Heart left ventricle (tissue), 16 donors: Measurements from ENCODE around the gene IL6R. TPM values are rescaled to one million over a fixed set of nuclear protein-coding genes. Genes with fewer than 3 reads are reported as not detected.
A peak's percentile ranks its signal among the peaks of the same experiment; 100 is the strongest.

ENCODE experiments used
- ATAC-seq, 4 donors: fragments of 200-7000 bp; cut with Tn5 transposase; one replicate each; pipeline ENCODE4 v1.9.1; 2020 to 2022; ENCODE audit warnings: moderate library complexity in 4 of 4, mild to moderate bottlenecking in 3 of 4, moderate number of reproducible peaks in 1 of 4
- DNase-seq, 5 donors: peaks; one replicate each; pipeline ENCODE4 v3.0.0-alpha.2; 2020
- H3K27ac ChIP-seq, 12 donors: fragments of 200-600 bp; sonication (generic) in 4 of 12; one replicate each; pipeline versions ENCODE4 v1.5.0 to v1.8.0; 2016 to 2022; ENCODE audit warnings: mild to moderate bottlenecking in 2 of 12
- H3K27me3 ChIP-seq, 9 donors: fragments of 200-600 bp; sonication (generic) in 2 of 9; one replicate each; pipeline versions ENCODE4 v1.5.1 to v1.8.0; 2016 to 2022; ENCODE audit warnings: mild to moderate bottlenecking in 3 of 9
- H3K36me3 ChIP-seq, 9 donors: fragments of 200-600 bp; sonication (generic) in 2 of 9; one replicate each; pipeline versions ENCODE4 v1.5.0 to v1.8.0; 2018 to 2022; ENCODE audit warnings: mild to moderate bottlenecking in 2 of 9
- H3K4me1 ChIP-seq, 12 donors: fragments of 200-600 bp; sonication (generic) in 4 of 12; one replicate each; pipeline versions ENCODE4 v1.5.0 to v1.8.0; 2016 to 2022; ENCODE audit warnings: mild to moderate bottlenecking in 3 of 12
- H3K4me3 ChIP-seq, 12 donors: fragments of 200-600 bp; sonication (generic) in 4 of 12; one replicate each; pipeline versions ENCODE4 v1.5.0 to v1.8.0; 2017 to 2022; ENCODE audit warnings: mild to moderate bottlenecking in 9 of 12, moderate library complexity in 4 of 12
- H3K9me3 ChIP-seq, 12 donors: fragments of 200-600 bp; sonication (generic) in 4 of 12; one replicate each; pipeline versions ENCODE4 v1.5.0 to v1.8.0; 2016 to 2022; ENCODE audit warnings: mild to moderate bottlenecking in 1 of 12
- POLR2A ChIP-seq, 2 donors: fragments of 450-650 bp; IDR thresholded peaks; one replicate each; pipeline ENCODE4 v1.6.1; 2017; ENCODE audit warnings: antibody characterized with exemption in 2 of 2, mild to moderate bottlenecking in 2 of 2, moderate library complexity in 2 of 2
- WGBS, 4 donors: extraction: QIAGEN DNeasy Blood & Tissue Kit in 2 of 4; methylation state at CpG; one replicate each; pipeline versions ENCODE4 v1.1.5 to v1.1.7; 2013 to 2018; 5-methylcytosine and 5-hydroxymethylcytosine counted together
- intact Hi-C, 10 donors: fragments of 100-400 bp; cut with DNase I; formaldehyde crosslinking; loops; one replicate each; pipeline versions ENCODE4 v1.11.1 to v1.14.2; 2022
- polyA plus RNA-seq, 2 donors: library from polyadenylated mRNA; stranded (reverse); fragments of 200-250 nt; gene quantifications; one replicate each; pipeline ENCODE4 v1.2.3, GENCODE V29; 2013
- total RNA-seq, 9 donors: library from RNA; depleted of rRNA in 2 of 9; stranded (reverse); fragments of >200 nt in 2 of 9; fragmentation: NEBNext Ultra II Directional in 3 of 9; extraction: Animal tissue kit (Norgen Biotek cat#: 25700) in 3 of 9; gene quantifications; one replicate each; pipeline versions ENCODE4 v1.1.0 to v1.2.4, GENCODE V29; 2016 to 2023
- TF ChIP-seq, protein P1 (sequence below), 12 donors: fragments of 200-600 bp; sonication (generic) in 4 of 12; IDR thresholded peaks; one replicate each; pipeline versions ENCODE4 v1.5.0 to v1.8.0; 2018 to 2022; ENCODE audit warnings: antibody characterized with exemption in 12 of 12, mild to moderate bottlenecking in 5 of 12
- donor health status: ischemic (EF 13 %, LVEDD 7.1; RV severe dilation, severe dysfunction).
- donor health status: healthy with polysubstance abuse.
- donor health status: DM: no; HTN: yes; CAD: no.
- donor health status: DM: no; HTN: no; CAD: no.
- donor health status: ischemic (EF 25% LVEDD 6.9; RV normal size, moderate dysfunction).
- donor health status: ischemic (EF 25% LVEDD 5.7; RV mildly dilated, moderate dysfunction).
- donor health status: healthy.
- donor health status: DM: yes; HTN: yes; CAD: no.
- donor health status: ischemic (EF 35%, LVEDD 5.7; RV mildly dilated, moderate dysfunction).
- donor health status: nonischemic (EF 11% LVEDD 7.7; RV severe dilation, severe dysfunction).
- donor health status: DM: yes; HTN: yes; CAD: no.
- donor health status: PGD.
- donor health status: ischemic (EF 29% LVEDD 5.4; RV normal size, mild dysfunction).
- donor health status: nonischemic (EF 23%, LVEDD 6.1; RV moderate dilation, normal function).

Gene IL6R
- total and polyA plus RNA-seq, 11 donors = 3.4 to 26.6 (median 10.6) TPM

DNA sequence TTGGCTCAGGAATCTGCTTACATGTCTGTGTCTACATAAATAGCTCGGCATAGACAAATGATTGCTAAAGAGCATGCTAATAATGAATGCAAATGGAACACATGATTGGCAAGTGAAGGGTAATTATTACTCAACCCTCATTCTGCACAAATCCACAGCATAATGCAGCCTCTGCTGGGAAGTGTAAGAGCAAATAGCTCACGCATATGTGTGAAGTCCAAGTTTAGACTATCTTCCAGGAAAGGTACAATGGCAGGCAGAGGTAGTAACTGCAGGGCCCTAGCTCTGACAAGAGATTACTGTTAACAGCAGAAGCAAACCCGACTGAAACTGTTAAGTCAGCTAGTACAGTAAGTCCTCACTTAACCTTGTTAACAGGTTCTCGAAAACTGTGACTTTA, 7.0 kb upstream of the IL6R start:
- WGBS, 4 donors = 68 to 84% (median 73%) methylated on average over 4 of the region's 4 CpGs
- TF ChIP-seq POLR2A (IDR thresholded peaks at IDR 0.05) = no peak
- TF ChIP-seq, protein P1, sequence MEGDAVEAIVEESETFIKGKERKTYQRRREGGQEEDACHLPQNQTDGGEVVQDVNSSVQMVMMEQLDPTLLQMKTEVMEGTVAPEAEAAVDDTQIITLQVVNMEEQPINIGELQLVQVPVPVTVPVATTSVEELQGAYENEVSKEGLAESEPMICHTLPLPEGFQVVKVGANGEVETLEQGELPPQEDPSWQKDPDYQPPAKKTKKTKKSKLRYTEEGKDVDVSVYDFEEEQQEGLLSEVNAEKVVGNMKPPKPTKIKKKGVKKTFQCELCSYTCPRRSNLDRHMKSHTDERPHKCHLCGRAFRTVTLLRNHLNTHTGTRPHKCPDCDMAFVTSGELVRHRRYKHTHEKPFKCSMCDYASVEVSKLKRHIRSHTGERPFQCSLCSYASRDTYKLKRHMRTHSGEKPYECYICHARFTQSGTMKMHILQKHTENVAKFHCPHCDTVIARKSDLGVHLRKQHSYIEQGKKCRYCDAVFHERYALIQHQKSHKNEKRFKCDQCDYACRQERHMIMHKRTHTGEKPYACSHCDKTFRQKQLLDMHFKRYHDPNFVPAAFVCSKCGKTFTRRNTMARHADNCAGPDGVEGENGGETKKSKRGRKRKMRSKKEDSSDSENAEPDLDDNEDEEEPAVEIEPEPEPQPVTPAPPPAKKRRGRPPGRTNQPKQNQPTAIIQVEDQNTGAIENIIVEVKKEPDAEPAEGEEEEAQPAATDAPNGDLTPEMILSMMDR (IDR thresholded peaks at IDR 0.05) = no peak

DNA sequence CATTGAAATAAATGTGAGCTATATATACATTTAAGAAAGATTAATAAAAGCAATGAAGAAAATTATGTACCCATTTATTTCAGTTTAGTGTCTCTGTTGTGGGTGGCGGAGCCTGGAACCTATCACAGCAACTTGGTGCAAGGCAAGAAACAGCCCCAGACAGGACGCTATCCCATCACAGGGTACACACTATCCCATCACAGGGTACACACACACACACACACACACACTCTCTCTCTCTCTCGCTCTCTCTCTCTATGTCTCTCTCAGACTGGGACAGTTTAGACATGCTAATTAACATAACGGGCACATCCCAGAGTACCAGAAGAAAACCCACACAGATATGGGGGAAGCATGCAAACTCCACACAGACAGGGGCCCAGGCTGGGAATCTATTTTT, 6.5 kb upstream of the IL6R start:
- TF ChIP-seq POLR2A (IDR thresholded peaks at IDR 0.05) = no peak
- TF ChIP-seq, protein P1 (IDR thresholded peaks at IDR 0.05) = no peak
- Histone ChIP-seq H3K4me1 (peaks cover 0 to 36% (median 0%) of the 10 kb centered on the region in 12 donors), H3K27ac (no peak overlapping the region), H3K36me3 (no peaks in the 10 kb centered on the region), H3K9me3 (peaks cover 0 to 10% (median 0%) of the 10 kb centered on the region in 12 donors), H3K27me3 (no peaks in the 10 kb centered on the region), H3K4me3 (no peak overlapping the region)
- 95 to 98% (median 96%) methylated on average over 4 of the region's 4 CpGs for WGBS, 4 donors
- intact Hi-C loops = no loop called here
- DNase-seq (no peak), ATAC-seq (no peak)

More for the DNA sequence above, 7.0 kb upstream of the IL6R start:
- Histone ChIP-seq H3K27me3 (no peaks in the 10 kb centered on the region), H3K4me1 (peaks cover 0 to 31% (median 0%) of the 10 kb centered on the region in 12 donors), H3K4me3 (no peak overlapping the region), H3K36me3 (no peaks in the 10 kb centered on the region), H3K27ac (no peak overlapping the region), H3K9me3 (peaks cover 0 to 10% (median 0%) of the 10 kb centered on the region in 12 donors)
- no peak for ATAC-seq
- intact Hi-C loops = no loop called here
- no peak for DNase-seq

- no peak overlapping the region for H3K27ac ChIP-seq
- DNase-seq (no peak), ATAC-seq (no peak)
- WGBS, 4 donors = 77 to 84% (median 77%) methylated on average over 4 of the region's 4 CpGs
- no peak overlapping the region for H3K4me3 ChIP-seq
- H3K4me1 ChIP-seq = peaks cover 0 to 51% (median 5%) of the 10 kb centered on the region in 12 donors
- intact Hi-C loops = loop anchor here in 4 of 10 donors (5.0 to 10.0 kb wide), 3 partner anchors 48 to 154 kb away; partner anchors contain the start of gene UBE2Q1 (in 1 of the 4)
- H3K9me3 ChIP-seq = peaks cover 0 to 9% (median 0%) of the 10 kb centered on the region in 12 donors
- no peak for TF ChIP-seq POLR2A (IDR thresholded peaks at IDR 0.05)
- TF ChIP-seq, protein P1 (IDR thresholded peaks at IDR 0.05) = no peak
- no peaks in the 10 kb centered on the region for H3K36me3 ChIP-seq
- H3K27me3 ChIP-seq = no peaks in the 10 kb centered on the region
Observed at GRCh38 chr1:154400381-154400801, 4.8 kb upstream of the IL6R start.

- no peaks in the 10 kb centered on the region for H3K36me3 ChIP-seq
- 89 to 93% (median 92%) methylated on average over 4 of the region's 4 CpGs for WGBS, 4 donors
- no peak for DNase-seq
- H3K27me3 ChIP-seq = no peaks in the 10 kb centered on the region
- peak overlapping the region in 1 of 12 donors; percentile 40 for H3K27ac ChIP-seq
- intact Hi-C loops = loop anchor here in 4 of 10 donors (5.0 to 10.0 kb wide), 3 partner anchors 50 to 152 kb away; partner anchors contain the start of gene UBE2Q1 (in 1 of the 4)
- no peak for ATAC-seq
- no peak overlapping the region for H3K4me3 ChIP-seq
- H3K4me1 ChIP-seq = peaks cover 0 to 70% (median 21%) of the 10 kb centered on the region in 12 donors
- no peak for TF ChIP-seq POLR2A (IDR thresholded peaks at IDR 0.05)
- TF ChIP-seq, protein P1 (IDR thresholded peaks at IDR 0.05) = no peak
- H3K9me3 ChIP-seq = no peaks in the 10 kb centered on the region
Observed at GRCh38 chr1:154402409-154402921, 2.7 kb upstream of the IL6R start.
